Fibroblast of skin of scalp (primary cell): ENCODE measurements around the gene OAS2.
"Not testable (repeated sequence)": the region's sequence is repeated elsewhere in the genome, so short reads cannot be mapped to it uniquely, and the experiment has no call there.

Experiments used
- DNase-seq: peaks from one replicate; pipeline ENCODE4 v3.0.0-alpha.2; 2013

OAS2 gene

GRCh38 chr12:112948806-112949205 lies 29.5 kb upstream of the OAS2 start:
- DNase-seq = no peak

DNA sequence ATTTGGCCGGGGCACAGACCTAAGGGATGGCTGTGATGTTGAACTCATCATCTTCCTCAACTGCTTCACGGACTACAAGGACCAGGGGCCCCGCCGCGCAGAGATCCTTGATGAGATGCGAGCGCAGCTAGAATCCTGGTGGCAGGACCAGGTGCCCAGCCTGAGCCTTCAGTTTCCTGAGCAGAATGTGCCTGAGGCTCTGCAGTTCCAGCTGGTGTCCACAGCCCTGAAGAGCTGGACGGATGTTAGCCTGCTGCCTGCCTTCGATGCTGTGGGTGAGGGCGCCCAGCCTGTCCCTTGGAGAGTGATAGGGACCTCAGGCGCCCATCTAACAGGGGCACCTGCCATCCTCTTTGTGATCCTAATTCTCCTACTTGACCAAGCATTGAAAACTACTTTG lies 27.6 kb upstream of the OAS2 start:
- DNase-seq = no peak

DNA sequence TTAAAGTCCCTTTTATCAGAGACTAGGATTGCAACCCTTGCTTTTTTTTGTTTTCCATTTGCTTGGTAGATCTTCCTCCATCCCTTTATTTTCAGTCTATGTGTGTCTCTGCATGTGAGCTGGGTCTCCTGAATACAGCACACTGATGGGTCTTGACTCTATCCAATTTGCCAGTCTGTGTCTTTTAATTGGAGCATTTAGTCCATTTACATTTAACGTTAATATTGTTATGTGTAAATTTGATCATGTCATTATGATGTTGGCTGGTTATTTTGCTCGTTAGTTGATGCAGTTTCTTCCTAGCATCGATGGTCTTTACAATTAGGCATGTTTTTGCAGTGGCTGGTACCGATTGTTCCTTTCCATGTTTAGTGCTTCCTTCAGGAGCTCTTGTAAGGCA lies 21.2 kb upstream of the OAS2 start:
- not testable (repeated sequence) for DNase-seq

- no peak for DNase-seq
These were observed 17.2 kb upstream of the OAS2 start for GRCh38 chr12:112961074-112961473.

GRCh38 chr12:112961536-112961935 lies 16.8 kb upstream of the OAS2 start:
- no peak for DNase-seq

DNA sequence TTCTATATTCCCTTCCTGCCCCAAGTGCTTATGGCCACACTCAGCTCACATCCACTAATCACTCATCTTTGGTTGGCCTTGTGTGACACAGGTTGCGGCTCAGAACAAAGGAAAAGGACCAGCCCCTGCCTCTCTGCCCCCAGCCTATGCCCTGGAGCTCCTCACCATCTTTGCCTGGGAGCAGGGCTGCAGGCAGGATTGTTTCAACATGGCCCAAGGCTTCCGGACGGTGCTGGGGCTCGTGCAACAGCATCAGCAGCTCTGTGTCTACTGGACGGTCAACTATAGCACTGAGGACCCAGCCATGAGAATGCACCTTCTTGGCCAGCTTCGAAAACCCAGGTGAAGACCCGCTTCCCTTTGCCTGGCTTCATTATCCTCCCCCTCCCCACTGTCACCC lies 15.8 kb upstream of the OAS2 start:
- no peak for DNase-seq

- no peak for DNase-seq
These were observed 15.0 kb upstream of the OAS2 start for GRCh38 chr12:112963227-112963861.

DNA sequence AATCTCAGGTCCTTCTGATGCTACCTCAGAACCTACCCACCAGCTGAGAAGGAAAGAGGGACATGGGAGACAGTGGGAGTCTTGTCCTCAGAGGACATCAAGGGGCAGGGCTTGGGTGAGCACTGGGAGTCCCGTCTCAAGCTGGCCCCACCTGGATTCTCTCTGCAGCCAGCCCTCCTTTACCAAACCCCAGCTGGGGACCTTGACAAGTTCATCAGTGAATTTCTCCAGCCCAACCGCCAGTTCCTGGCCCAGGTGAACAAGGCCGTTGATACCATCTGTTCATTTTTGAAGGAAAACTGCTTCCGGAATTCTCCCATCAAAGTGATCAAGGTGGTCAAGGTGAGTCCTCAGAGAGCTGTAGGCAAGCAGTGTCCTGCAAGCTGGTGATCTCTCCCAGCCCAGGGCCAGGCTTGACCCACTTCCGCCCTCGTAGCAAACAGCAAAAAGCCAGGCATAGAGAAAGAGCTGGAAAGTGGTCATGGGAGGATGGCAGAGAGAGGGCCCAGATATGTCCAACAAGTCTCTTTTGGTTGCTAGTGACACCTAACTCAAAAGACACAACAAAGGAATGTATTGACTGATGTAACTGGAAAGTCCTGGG lies 14.2 kb upstream of the OAS2 start:
- DNase-seq = no peak

DNA sequence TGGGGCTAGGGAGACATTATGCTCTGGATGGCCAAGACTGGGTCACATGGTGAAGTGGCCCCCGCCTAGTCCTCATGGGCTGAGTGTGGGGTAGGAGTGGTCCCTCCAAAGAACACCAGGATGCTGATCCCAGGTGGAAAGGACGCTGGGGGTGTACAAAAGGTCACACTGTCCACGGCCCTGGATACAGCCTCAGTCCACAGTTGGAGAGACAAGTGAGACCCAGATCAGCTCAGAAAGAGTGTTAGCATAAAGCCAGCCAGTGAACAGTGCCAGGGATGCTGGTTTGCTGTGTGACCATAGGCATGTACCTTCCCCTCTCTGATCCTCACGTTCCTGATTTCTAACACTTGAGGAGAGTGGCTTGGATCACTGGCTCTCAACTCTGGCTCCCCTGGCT lies 13.4 kb upstream of the OAS2 start:
- no peak for DNase-seq

GRCh38 chr12:112965643-112966042 lies 12.7 kb upstream of the OAS2 start:
- DNase-seq = no peak

DNA sequence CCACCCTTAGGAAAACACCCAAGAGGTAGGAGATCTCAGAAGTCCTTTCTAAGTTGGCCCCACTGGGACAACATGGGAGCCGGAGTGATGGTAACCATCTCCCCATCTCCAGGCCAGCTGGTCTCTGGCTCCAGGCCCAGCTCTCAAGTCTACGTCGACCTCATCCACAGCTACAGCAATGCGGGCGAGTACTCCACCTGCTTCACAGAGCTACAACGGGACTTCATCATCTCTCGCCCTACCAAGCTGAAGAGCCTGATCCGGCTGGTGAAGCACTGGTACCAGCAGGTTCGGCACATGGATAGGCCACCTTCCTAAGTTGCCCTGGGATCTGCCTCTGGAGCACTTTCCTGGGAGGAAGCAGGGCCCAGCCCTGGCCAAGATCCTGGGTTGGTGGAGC lies 11.0 kb upstream of the OAS2 start:
- DNase-seq = no peak

DNA sequence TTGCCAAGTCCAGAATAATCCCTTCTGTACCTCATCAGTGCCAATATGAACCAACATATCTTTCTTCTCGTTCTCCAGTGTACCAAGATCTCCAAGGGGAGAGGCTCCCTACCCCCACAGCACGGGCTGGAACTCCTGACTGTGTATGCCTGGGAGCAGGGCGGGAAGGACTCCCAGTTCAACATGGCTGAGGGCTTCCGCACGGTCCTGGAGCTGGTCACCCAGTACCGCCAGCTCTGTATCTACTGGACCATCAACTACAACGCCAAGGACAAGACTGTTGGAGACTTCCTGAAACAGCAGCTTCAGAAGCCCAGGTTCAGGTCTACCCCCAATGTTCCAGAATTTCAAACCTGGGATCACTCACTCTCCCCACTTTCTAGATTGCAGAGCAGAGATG lies 10.5 kb upstream of the OAS2 start:
- no peak for DNase-seq

DNA sequence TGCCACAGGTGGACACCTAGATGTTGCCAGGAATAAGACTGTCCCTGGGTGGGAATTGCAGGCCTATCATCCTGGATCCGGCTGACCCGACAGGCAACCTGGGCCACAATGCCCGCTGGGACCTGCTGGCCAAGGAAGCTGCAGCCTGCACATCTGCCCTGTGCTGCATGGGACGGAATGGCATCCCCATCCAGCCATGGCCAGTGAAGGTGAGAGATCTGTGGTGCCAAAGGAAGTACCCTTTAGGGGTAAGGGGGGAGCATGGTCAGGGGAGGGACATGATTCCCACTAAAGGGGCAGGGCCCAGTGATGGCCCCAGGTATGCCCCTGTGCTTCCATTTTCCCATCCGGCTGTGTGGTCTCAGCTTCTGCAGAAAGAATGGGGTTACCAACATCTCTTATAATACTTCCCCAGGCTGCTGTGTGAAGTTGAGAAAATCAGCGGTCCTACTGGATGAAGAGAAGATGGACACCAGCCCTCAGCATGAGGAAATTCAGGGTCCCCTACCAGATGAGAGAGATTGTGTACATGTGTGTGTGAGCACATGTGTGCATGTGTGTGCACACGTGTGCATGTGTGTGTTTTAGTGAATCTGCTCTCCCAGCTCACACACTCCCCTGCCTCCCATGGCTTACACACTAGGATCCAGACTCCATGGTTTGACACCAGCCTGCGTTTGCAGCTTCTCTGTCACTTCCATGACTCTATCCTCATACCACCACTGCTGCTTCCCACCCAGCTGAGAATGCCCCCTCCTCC lies 8.6 kb upstream of the OAS2 start:
- DNase-seq = no peak

DNA sequence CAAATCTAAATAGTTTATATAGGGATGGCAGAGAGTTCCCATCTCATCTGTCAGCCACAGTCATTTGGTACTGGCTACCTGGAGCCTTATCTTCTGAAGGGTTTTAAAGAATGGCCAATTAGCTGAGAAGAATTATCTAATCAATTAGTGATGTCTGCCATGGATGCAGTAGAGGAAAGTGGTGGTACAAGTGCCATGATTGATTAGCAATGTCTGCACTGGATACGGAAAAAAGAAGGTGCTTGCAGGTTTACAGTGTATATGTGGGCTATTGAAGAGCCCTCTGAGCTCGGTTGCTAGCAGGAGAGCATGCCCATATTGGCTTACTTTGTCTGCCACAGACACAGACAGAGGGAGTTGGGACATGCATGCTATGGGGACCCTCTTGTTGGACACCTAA lies 7.9 kb upstream of the OAS2 start:
- no peak for DNase-seq

DNA sequence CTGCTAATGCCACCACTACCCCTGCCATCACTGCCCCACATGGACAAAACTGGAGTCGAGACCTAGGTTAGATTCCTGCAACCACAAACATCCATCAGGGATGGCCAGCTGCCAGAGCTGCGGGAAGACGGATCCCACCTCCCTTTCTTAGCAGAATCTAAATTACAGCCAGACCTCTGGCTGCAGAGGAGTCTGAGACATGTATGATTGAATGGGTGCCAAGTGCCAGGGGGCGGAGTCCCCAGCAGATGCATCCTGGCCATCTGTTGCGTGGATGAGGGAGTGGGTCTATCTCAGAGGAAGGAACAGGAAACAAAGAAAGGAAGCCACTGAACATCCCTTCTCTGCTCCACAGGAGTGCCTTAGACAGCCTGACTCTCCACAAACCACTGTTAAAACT lies 7.1 kb upstream of the OAS2 start:
- DNase-seq = peak; percentile 44

DNA sequence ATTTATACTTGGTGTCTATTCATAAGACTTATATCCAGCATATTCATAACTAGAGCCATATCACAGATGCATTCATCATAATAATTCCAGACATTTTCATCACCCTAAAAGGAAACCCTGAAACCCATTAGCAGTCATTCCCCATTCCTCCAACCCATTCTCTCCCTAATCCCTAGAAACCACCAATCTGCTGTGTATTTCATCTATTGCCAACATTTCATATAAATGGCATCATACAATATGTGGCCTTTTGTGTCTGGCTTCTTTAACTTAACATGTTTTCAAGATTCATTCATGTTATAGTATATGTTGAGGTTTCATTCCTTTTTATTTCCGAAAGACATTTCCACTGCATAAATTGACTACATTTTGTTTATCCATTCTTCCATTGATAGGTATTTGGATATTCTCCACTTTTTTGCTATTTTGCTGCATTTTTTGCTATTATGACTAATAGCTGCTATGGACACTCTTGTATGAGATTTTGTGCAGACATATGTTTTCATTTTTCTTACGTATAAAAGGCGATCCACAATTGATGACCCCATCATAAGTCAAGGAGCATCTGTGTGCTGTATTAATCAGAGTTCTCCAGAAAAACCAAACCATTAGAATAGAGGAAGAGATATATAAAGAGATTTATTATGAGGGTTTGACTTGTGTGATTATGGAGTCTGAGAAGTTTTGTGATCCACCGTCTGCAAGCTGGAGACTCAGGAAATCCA lies 5.1 kb upstream of the OAS2 start:
- peak; percentile 77 for DNase-seq

DNA sequence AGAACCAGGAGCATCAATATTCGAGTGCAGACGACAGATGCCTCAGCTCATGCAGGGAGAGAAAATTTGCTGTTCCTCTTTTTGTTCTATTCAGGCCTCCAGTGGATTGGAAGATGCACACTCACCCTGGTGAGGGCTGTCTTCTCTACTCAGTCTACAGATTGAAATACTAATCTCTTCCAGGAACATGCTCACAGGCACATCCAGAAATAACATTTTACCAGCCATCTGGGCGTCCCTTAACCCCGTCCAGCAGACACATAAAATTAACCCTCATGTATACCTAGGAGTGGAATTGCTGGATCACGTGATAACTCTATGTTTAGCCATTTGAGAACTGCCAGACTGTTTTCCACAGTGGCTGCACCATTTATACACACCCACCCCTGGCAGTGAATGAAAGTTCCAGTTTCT lies 4.5 kb upstream of the OAS2 start:
- peak; percentile 6 for DNase-seq

- no peak for DNase-seq
These were observed 3.4 kb upstream of the OAS2 start for GRCh38 chr12:112974904-112975303.

- DNase-seq = no peak
These were observed 1.2 kb upstream of the OAS2 start for GRCh38 chr12:112977139-112977538.

DNA sequence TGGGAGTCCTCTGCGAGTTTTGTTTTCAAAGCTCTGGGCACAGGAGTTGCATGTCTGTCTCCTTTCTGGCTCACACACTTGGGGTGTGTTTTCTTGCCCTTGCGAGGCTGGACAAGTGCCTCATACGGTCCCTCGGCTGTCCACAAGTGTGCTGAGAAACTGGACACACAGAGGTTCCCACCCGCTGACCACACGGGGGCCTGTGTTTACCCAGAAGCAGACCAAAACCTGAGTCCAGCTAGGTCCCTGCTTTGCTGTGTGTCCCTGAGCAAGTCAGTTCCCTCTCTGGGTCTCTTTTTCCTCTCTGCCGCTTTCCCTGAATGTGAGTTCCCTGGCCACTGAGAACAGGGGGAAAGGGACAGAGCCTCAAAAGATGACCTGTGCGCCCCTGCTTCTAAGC lies 678 bp upstream of the OAS2 start:
- DNase-seq = no peak

- no peak for DNase-seq
These were observed 842 bp downstream of the OAS2 start for GRCh38 chr12:112979041-112979680.

DNA sequence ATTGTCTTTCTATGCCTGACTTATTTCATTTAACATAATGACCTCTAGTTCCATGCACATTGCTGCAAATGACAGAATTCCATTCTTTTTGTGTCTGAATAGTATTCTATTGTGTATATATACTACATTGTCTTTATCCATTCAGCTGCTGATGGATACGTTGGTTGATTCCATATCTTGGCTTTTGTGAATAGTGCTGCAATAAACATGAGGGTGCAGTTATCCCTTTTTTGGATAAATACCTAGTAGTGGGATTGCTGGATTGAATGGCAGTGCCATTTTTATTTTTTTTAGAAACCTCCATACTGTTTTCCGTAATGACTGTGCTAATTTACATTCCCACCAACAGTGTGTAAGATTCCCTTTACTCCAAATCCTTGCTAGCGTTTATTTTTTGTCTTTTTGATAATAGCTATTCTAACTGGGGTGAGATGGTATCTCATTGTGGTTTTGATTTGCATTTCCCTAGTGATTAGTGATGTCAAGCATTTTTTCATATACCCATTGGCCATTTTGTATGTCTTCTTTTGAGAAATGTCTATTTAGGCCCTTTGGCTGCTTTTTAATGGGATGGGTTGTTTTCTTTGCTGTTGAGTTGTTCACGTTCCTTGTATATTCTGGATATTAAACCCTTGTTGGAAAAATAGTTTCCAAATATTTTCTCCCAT lies 2.3 kb downstream of the OAS2 start:
- DNase-seq = peak; percentile 8
